Activated naive CD8-positive, alpha-beta T cell treated with anti-CD3 and anti-CD28 coated beads, Interleukin-2, amount 10 ng/mL, durations not matched to agents 7 days and 5 days (primary cell): Measurements from ENCODE around the gene HJURP. TPM values are rescaled to one million over a fixed set of nuclear protein-coding genes. Genes with fewer than 3 reads are reported as not detected.

Experiments used
- ATAC-seq: fragments of 150-1000 bp; cut with Tn5 transposase; one replicate; pipeline ENCODE4 v1.10.0; 2021; ENCODE audit warnings: low read depth, moderate library complexity
- POLR2A ChIA-PET: fragments of 350-600 bp; sonication (Branson Sonifier 250); formaldehyde crosslinking; loops from one replicate; lab custom pipeline; 2021; ENCODE audit warnings: antibody characterized with exemption; lab: Charles Lee
- DNase-seq: peaks from one replicate; pipeline ENCODE4 v3.0.0; 2021
- H3K27ac Mint-ChIP-seq: one replicate; pipeline ENCODE4 v1.8.0; 2022; ENCODE audit warnings: mild to moderate bottlenecking, mixed read lengths
- H3K27me3 Mint-ChIP-seq: one replicate; pipeline ENCODE4 v1.8.0; 2022; ENCODE audit warnings: mild to moderate bottlenecking, moderate library complexity, mixed read lengths
- H3K36me3 Mint-ChIP-seq: one replicate; pipeline ENCODE4 v1.8.0; 2021; ENCODE audit warnings: mild to moderate bottlenecking, mixed read lengths
- H3K4me1 Mint-ChIP-seq: one replicate; pipeline ENCODE4 v1.8.0; 2021; ENCODE audit warnings: mixed read lengths
- H3K4me3 Mint-ChIP-seq: one replicate; pipeline ENCODE4 v1.8.0; 2022; ENCODE audit warnings: mild to moderate bottlenecking, moderate library complexity, mixed read lengths
- H3K9me3 Mint-ChIP-seq: one replicate; pipeline ENCODE4 v1.8.0; 2021; ENCODE audit warnings: mixed read lengths
- total RNA-seq, 2 experiments: library from RNA; stranded (reverse); gene quantifications; one replicate each; pipeline ENCODE4 v1.2.3, GENCODE V29; 2021

HJURP gene
- total RNA-seq, 2 experiments from 2014 or later, result 100 to 109 TPM

- Mint-ChIP-seq H3K27me3 (peaks cover 10% of the 10 kb centered on the region), H3K4me1 (no peaks in the 10 kb centered on the region), H3K4me3 (no peak overlapping the region), H3K9me3 (no peaks in the 10 kb centered on the region), H3K27ac (no peak overlapping the region), H3K36me3 (no peaks in the 10 kb centered on the region)
- POLR2A ChIA-PET, result no interaction called here
- no peak for DNase-seq
- ATAC-seq, result no peak
Observed at GRCh38 chr2:233811732-233812131, 42.6 kb downstream of the HJURP start.

GRCh38 chr2:233811087-233811486, 43.2 kb downstream of the HJURP start:
- Mint-ChIP-seq H3K4me3 (no peak overlapping the region), H3K27ac (no peak overlapping the region), H3K27me3 (peaks cover 12% of the 10 kb centered on the region), H3K36me3 (no peaks in the 10 kb centered on the region), H3K4me1 (no peaks in the 10 kb centered on the region), H3K9me3 (no peaks in the 10 kb centered on the region)
- DNase-seq (no peak), ATAC-seq (no peak)
- POLR2A ChIA-PET, result no interaction called here

DNA sequence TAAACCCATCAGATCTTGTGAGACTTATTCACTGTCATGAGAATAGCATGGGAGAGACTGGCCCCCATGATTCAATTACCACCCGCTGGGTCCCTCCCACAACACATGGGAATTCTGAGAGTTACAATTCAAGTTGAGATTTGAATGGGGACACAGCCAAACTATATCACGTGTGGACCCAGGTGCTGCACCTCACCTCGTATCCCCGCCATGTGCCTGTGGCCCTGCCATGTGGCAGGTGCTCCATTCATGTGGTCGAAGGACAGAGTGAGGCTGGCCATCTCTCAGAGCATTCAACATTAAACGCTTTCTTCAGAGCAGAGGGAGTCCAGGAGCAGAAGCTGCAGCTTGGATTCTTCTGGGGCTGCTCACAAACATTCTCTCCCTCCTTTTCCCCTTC, 44.0 kb downstream of the HJURP start:
- H3K36me3 Mint-ChIP-seq, result no peaks in the 10 kb centered on the region
- H3K4me1 Mint-ChIP-seq, result no peaks in the 10 kb centered on the region
- no peak for DNase-seq
- no peak overlapping the region for H3K27ac Mint-ChIP-seq
- H3K27me3 Mint-ChIP-seq, result peaks cover 11% of the 10 kb centered on the region
- no peaks in the 10 kb centered on the region for H3K9me3 Mint-ChIP-seq
- no peak overlapping the region for H3K4me3 Mint-ChIP-seq
- ATAC-seq, result no peak
- POLR2A ChIA-PET, result no interaction called here

GRCh38 chr2:233807966-233808935, 46.1 kb downstream of the HJURP start:
- no peak for DNase-seq
- no peaks in the 10 kb centered on the region for H3K9me3 Mint-ChIP-seq
- POLR2A ChIA-PET, result interaction anchor here (0.5 kb wide), 1 partner anchor 106 kb away, joined by 4 read pairs; no protein-coding TSS in a partner anchor
- H3K27ac Mint-ChIP-seq, result no peak overlapping the region
- H3K27me3 Mint-ChIP-seq, result peaks cover 17% of the 10 kb centered on the region
- no peaks in the 10 kb centered on the region for H3K36me3 Mint-ChIP-seq
- no peaks in the 10 kb centered on the region for H3K4me1 Mint-ChIP-seq
- H3K4me3 Mint-ChIP-seq, result no peak overlapping the region
- ATAC-seq, result no peak

- Mint-ChIP-seq H3K27ac (no peak overlapping the region), H3K4me1 (no peaks in the 10 kb centered on the region), H3K36me3 (no peaks in the 10 kb centered on the region), H3K4me3 (no peak overlapping the region), H3K27me3 (peaks cover 20% of the 10 kb centered on the region), H3K9me3 (no peaks in the 10 kb centered on the region)
- POLR2A ChIA-PET, result no interaction called here
- ATAC-seq (no peak), DNase-seq (no peak)
Observed at GRCh38 chr2:233807215-233807865, 47.0 kb downstream of the HJURP start.

- Mint-ChIP-seq H3K27me3 (peaks cover 20% of the 10 kb centered on the region), H3K4me1 (peaks cover 7% of the 10 kb centered on the region), H3K36me3 (no peaks in the 10 kb centered on the region), H3K4me3 (no peak overlapping the region), H3K27ac (no peak overlapping the region), H3K9me3 (no peaks in the 10 kb centered on the region)
- ATAC-seq (no peak), DNase-seq (no peak)
- POLR2A ChIA-PET, result no interaction called here
Observed at GRCh38 chr2:233803994-233804393, 50.3 kb downstream of the HJURP start.

DNA sequence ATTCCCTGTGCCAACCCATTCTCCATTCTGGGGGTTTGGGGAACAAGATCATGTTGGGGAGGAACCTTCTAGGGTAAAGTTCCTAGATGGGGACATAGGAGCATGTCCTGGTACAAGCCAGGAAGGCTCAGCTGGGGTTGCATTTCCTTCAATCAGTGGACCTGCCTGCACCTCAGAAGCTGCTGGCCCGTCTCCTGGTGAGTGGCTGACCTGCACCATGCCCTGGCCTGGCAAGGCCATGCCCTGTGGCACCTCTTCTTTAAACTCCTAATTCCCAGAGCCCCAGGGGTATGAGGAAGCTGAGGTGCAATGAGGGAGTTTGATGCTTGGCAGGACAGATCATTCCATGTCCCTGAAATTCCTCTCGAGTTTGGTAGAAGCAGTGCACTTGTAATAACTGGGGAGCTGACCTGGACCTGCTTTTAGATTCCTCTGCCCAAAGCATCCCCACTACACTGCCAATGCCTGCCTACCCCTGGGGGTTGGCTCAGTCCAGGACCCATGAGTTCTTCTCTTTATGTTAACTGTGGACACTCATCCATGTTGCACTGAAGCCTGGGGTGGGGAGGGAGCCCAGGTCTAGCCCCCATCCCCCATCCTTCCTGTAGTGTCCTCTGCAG, 50.9 kb downstream of the HJURP start:
- H3K36me3 Mint-ChIP-seq, result no peaks in the 10 kb centered on the region
- H3K4me3 Mint-ChIP-seq, result no peak overlapping the region
- H3K27me3 Mint-ChIP-seq, result peaks cover 22% of the 10 kb centered on the region
- no peak overlapping the region for H3K27ac Mint-ChIP-seq
- DNase-seq (no peak), ATAC-seq (no peak)
- no peaks in the 10 kb centered on the region for H3K9me3 Mint-ChIP-seq
- POLR2A ChIA-PET, result no interaction called here
- peaks cover 7% of the 10 kb centered on the region for H3K4me1 Mint-ChIP-seq

DNA sequence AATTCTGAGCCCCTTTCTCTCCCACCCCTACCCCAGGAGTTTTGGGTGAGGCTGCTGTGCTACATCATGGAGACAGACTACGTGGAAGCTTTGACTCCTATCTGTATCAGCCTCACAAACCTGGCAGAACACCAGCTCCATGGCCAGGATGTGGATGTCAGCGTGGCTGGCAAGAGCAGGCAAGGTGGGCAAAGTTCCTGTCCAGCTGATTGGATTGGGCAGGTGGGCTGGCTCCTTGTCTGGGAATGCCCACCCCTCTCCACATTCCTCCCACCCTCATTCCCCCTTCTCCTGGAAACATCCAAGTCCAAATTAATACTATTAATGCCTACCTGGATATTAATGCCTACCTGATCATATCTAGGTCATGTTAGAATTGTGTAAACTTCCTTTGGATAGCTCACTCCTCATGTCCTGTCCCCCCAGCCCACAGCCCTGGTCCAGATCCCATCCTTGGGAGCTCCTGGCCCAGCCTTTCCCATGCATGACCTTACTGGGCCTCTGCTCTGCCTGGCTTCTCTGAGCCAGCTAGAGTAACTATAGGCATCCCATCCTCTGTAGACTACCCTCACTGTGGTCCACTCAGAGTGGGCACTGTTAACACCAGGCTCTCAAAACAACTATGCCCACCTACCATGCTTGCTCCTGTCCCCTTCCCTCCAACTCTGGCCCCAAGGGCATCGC, 52.1 kb downstream of the HJURP start:
- Mint-ChIP-seq H3K4me1 (peaks cover 7% of the 10 kb centered on the region), H3K27ac (no peak overlapping the region), H3K9me3 (no peaks in the 10 kb centered on the region), H3K27me3 (peaks cover 29% of the 10 kb centered on the region), H3K36me3 (no peaks in the 10 kb centered on the region), H3K4me3 (no peak overlapping the region)
- ATAC-seq (no peak), DNase-seq (no peak)
- POLR2A ChIA-PET, result no interaction called here

- ATAC-seq (peak; percentile 92), DNase-seq (no peak)
- Mint-ChIP-seq H3K27ac (no peak overlapping the region), H3K27me3 (peaks cover 29% of the 10 kb centered on the region), H3K4me3 (no peak overlapping the region), H3K36me3 (no peaks in the 10 kb centered on the region), H3K4me1 (peaks cover 7% of the 10 kb centered on the region), H3K9me3 (no peaks in the 10 kb centered on the region)
- POLR2A ChIA-PET, result no interaction called here
Observed at GRCh38 chr2:233801357-233802131, 52.8 kb downstream of the HJURP start.

GRCh38 chr2:233800208-233800607, 54.1 kb downstream of the HJURP start:
- POLR2A ChIA-PET, result no interaction called here
- Mint-ChIP-seq H3K27ac (no peak overlapping the region), H3K9me3 (no peaks in the 10 kb centered on the region), H3K27me3 (peaks cover 20% of the 10 kb centered on the region), H3K4me3 (no peak overlapping the region), H3K36me3 (no peaks in the 10 kb centered on the region), H3K4me1 (peaks cover 7% of the 10 kb centered on the region)
- DNase-seq, result no peak
- ATAC-seq, result no peak

GRCh38 chr2:233799716-233800115, 54.6 kb downstream of the HJURP start:
- Mint-ChIP-seq H3K4me3 (no peak overlapping the region), H3K27me3 (peaks cover 16% of the 10 kb centered on the region), H3K9me3 (no peaks in the 10 kb centered on the region), H3K36me3 (no peaks in the 10 kb centered on the region), H3K27ac (no peak overlapping the region), H3K4me1 (peaks cover 7% of the 10 kb centered on the region)
- POLR2A ChIA-PET, result no interaction called here
- DNase-seq (no peak), ATAC-seq (no peak)

DNA sequence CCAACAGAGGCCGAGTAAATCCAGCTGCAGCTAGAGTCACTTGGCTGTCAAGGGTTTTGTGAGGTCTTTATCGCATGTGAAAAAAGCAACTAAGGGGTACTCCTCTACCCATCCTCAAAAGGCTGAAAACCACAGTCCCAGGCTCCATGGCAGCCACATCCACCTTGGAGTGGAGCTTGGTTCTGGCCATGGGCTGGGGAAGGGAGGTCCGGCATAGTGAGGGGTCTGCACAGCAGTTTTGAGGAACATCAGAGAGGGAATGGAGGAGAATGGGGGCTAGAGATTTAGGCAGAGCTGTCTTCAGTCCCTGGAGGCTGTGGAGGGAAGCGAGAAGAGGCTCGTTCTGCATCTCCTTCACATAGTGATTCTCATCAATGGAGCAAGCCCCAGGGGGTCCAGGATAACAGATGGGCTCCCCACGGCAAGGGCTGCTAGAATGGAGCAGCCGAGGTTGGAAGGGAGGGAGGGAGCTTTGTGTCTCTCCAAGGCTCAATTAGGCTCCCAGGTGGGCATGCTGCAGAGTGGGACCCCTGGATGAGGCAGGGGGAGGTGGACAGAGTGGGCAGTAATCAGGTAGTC, 55.2 kb downstream of the HJURP start:
- POLR2A ChIA-PET, result no interaction called here
- peaks cover 12% of the 10 kb centered on the region for H3K27me3 Mint-ChIP-seq

More for the DNA sequence above, 55.2 kb downstream of the HJURP start:
- no peak overlapping the region for H3K4me3 Mint-ChIP-seq
- no peak for ATAC-seq
- H3K36me3 Mint-ChIP-seq, result no peaks in the 10 kb centered on the region
- no peaks in the 10 kb centered on the region for H3K9me3 Mint-ChIP-seq
- DNase-seq, result no peak
- peaks cover 7% of the 10 kb centered on the region for H3K4me1 Mint-ChIP-seq
- H3K27ac Mint-ChIP-seq, result no peak overlapping the region
